Peyer's patch (tissue), 4 donors: Measurements from ENCODE around the gene PLCH1. TPM values are rescaled to one million over a fixed set of nuclear protein-coding genes. Genes with fewer than 3 reads are reported as not detected.

Experiments used
- DNase-seq, 3 donors: peaks; one replicate each; pipeline ENCODE4 v3.0.0-alpha.2; 2017 to 2019
- H3K27ac ChIP-seq, 4 donors: fragments of 200-600 bp; sonication (generic); one replicate each; pipeline ENCODE4 v1.5.1; 2016 to 2019
- H3K27me3 ChIP-seq, 2 donors: fragments of 200-600 bp; sonication (generic); one replicate each; pipeline ENCODE4 v1.5.1; 2019
- H3K36me3 ChIP-seq, 3 donors: fragments of 200-600 bp; sonication (generic); one replicate each; pipeline ENCODE4 v1.5.1; 2016 to 2019
- H3K4me1 ChIP-seq, 4 donors: fragments of 200-600 bp; sonication (generic); one replicate each; pipeline ENCODE4 v1.5.1; 2016 to 2019
- H3K4me3 ChIP-seq, 4 donors: fragments of 200-600 bp; sonication (generic); 1 replicate in 3 of 4; 2 replicates in 1 of 4; pipeline ENCODE4 v1.5.1; 2016 to 2019; ENCODE audit warnings: mild to moderate bottlenecking in 1 of 4
- H3K9me3 ChIP-seq, 4 donors: fragments of 200-600 bp; sonication (generic); one replicate each; pipeline ENCODE4 v1.5.1; 2016 to 2019; ENCODE audit warnings: mild to moderate bottlenecking in 1 of 4
- POLR2A ChIP-seq, 2 donors: fragments of 450-650 bp; IDR thresholded peaks; one replicate each; pipeline ENCODE4 v1.5.1; 2017; ENCODE audit warnings: antibody characterized with exemption in 2 of 2, mild to moderate bottlenecking in 2 of 2, moderate library complexity in 2 of 2
- total RNA-seq, 4 donors: library from RNA; depleted of rRNA; stranded (reverse); fragments of >200 nt; gene quantifications; one replicate each; pipeline ENCODE4 v1.1.0, GENCODE V29; 2016
- TF ChIP-seq, protein P1 (sequence below), 6 experiments: fragments of 450-650 bp in 4 of 6; fragments of 200-600 bp in 2 of 6; sonication (generic) in 1 of 6; IDR thresholded peaks; one replicate each; pipeline ENCODE4 v1.5.1; 2017 to 2019; ENCODE audit warnings: antibody characterized with exemption in 6 of 6, mild to moderate bottlenecking in 3 of 6, moderate library complexity in 1 of 6

PLCH1 gene
- total RNA-seq, 4 donors from 2014 or later = 8.3 to 19.1 (median 12.7) TPM

- no peaks in the 10 kb centered on the region for H3K36me3 ChIP-seq
- no peaks in the 10 kb centered on the region for H3K4me1 ChIP-seq
- no peaks in the 10 kb centered on the region for H3K27me3 ChIP-seq
- no peak for DNase-seq
- TF ChIP-seq POLR2A (IDR thresholded peaks at IDR 0.05) = no peak
- TF ChIP-seq, protein P1, sequence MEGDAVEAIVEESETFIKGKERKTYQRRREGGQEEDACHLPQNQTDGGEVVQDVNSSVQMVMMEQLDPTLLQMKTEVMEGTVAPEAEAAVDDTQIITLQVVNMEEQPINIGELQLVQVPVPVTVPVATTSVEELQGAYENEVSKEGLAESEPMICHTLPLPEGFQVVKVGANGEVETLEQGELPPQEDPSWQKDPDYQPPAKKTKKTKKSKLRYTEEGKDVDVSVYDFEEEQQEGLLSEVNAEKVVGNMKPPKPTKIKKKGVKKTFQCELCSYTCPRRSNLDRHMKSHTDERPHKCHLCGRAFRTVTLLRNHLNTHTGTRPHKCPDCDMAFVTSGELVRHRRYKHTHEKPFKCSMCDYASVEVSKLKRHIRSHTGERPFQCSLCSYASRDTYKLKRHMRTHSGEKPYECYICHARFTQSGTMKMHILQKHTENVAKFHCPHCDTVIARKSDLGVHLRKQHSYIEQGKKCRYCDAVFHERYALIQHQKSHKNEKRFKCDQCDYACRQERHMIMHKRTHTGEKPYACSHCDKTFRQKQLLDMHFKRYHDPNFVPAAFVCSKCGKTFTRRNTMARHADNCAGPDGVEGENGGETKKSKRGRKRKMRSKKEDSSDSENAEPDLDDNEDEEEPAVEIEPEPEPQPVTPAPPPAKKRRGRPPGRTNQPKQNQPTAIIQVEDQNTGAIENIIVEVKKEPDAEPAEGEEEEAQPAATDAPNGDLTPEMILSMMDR (IDR thresholded peaks at IDR 0.05) = no peak
- H3K9me3 ChIP-seq = peaks cover 0 to 6% (median 0%) of the 10 kb centered on the region in 4 donors
- no peak overlapping the region for H3K27ac ChIP-seq
- H3K4me3 ChIP-seq = no peak overlapping the region
Measured at GRCh38 chr3:155424323-155424710, 320.6 kb downstream of the PLCH1 start.

DNA sequence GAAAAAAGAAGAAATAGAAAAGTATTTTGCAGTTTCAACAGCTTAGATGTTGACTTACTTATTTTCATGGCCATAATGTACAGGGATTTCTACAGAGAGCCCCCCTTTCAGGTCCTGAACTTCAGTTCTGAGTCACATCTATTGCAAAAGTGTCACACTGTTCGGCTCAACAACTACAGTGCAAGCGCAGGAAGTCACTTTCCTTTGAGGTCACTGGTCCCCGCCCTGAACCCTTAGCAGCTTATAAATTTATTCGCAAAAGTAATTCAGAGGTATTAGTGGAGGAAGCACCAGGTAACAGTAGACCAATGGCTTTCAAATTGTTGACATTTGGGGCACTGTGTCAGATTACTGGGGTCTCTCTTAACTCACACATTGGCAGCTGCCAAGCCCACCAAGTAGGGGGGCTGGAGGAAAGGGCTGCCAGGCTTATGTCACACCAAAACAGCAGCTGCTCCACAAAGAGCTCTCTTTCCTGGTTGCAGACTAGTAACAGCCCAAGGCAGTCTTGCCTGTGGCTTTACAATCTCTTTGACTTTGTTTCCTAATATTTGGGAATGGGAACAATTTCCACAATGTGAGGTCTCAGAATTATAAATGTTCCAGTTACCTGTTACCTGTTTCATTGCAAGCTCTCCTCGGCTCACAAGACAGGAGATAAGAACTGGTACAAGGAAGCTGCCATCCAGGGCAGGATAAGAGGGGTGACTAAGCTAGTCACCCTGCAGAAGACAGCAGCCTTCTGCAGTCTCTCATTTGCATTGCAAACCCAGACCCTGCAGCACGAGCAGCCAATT, 321.1 kb downstream of the PLCH1 start:
- no peaks in the 10 kb centered on the region for H3K27me3 ChIP-seq
- H3K9me3 ChIP-seq = no peaks in the 10 kb centered on the region
- no peak for TF ChIP-seq POLR2A (IDR thresholded peaks at IDR 0.05)
- TF ChIP-seq, protein P1 (IDR thresholded peaks at IDR 0.05) = no peak
- no peak overlapping the region for H3K27ac ChIP-seq
- no peak for DNase-seq
- no peaks in the 10 kb centered on the region for H3K4me1 ChIP-seq
- H3K36me3 ChIP-seq = no peaks in the 10 kb centered on the region
- no peak overlapping the region for H3K4me3 ChIP-seq

DNA sequence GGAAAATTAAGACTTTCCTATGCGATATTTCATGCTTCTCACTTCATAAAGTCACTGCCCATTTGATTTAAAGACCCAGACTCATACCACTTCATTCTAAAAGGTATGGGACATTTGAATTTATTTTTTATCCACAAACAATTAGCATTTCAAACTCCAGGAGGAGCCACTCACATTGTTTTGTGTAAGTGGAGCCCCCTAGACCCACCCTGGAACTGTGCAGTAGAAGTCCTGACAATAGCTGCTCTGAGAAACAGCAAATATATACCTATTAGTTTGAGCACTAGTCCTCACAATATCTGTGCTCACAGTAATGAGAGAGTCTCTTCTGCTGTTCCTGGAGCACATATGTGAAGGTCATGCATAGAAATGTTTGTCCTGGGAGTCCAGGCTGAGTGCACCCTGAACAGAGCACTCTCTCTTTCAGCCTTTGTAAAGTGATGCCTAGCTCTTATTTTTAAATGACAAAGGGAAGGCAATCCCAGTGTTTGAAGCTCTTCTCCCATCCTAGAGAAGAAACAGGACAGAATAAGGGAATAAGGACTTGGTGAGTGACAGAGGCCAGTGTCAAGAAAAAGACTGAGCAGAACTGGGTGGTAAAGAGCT, 323.9 kb downstream of the PLCH1 start:
- Histone ChIP-seq H3K4me3 (no peak overlapping the region), H3K27me3 (no peaks in the 10 kb centered on the region), H3K27ac (no peak overlapping the region), H3K4me1 (no peaks in the 10 kb centered on the region), H3K36me3 (no peaks in the 10 kb centered on the region), H3K9me3 (no peaks in the 10 kb centered on the region)
- no peak for TF ChIP-seq POLR2A (IDR thresholded peaks at IDR 0.05)
- TF ChIP-seq, protein P1 (IDR thresholded peaks at IDR 0.05) = no peak
- no peak for DNase-seq

DNA sequence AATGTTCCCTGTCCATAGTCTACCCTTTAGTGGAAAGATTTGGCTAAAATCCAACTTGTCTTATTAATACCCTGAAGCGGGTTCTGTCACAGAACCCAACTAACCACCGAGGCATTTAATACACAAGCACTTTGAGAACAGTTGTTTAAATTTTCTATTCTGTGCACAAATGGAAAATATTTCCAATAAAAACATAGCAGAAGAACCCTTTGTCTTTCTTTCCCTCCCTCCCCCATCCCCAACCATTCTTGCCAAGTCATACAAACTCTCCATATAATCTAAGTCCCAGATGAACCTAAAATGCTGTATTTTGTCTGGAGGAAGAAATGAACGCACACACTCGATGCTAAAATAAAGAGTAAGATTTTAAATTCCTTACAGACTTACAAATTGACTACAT, 324.5 kb downstream of the PLCH1 start:
- no peak for DNase-seq
- no peak for TF ChIP-seq POLR2A (IDR thresholded peaks at IDR 0.05)
- TF ChIP-seq, protein P1 (IDR thresholded peaks at IDR 0.05) = no peak
- no peak overlapping the region for H3K4me3 ChIP-seq
- H3K4me1 ChIP-seq = no peaks in the 10 kb centered on the region
- H3K9me3 ChIP-seq = no peaks in the 10 kb centered on the region
- H3K27ac ChIP-seq = no peak overlapping the region
- no peaks in the 10 kb centered on the region for H3K27me3 ChIP-seq
- no peaks in the 10 kb centered on the region for H3K36me3 ChIP-seq

DNA sequence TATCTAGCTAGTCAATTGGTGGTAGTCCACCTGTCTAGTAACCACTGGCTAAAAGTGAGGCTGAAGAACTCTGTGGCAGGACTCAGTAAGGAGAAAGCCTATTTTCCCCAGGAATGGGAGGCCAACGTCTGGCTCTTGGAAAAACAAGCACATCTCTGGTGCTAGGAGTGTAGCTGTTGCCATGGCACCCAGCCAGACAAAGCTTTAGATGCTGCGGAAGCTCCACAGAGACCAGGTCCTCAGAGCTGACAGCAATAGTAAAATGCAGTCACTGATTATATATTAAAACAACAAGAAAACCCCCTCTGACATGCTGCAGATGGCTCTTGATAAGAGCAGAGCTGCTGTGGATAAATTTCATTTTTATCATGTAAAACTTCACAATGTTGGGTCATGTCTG, 326.5 kb downstream of the PLCH1 start:
- DNase-seq = no peak
- TF ChIP-seq, protein P1 (IDR thresholded peaks at IDR 0.05) = no peak
- no peak for TF ChIP-seq POLR2A (IDR thresholded peaks at IDR 0.05)

More for the DNA sequence above, 326.5 kb downstream of the PLCH1 start:
- Histone ChIP-seq H3K27ac (no peak overlapping the region), H3K36me3 (no peaks in the 10 kb centered on the region), H3K4me1 (no peaks in the 10 kb centered on the region), H3K27me3 (no peaks in the 10 kb centered on the region), H3K4me3 (no peak overlapping the region), H3K9me3 (no peaks in the 10 kb centered on the region)
